IPS-18c (cell line): Measurements from ENCODE around the gene KCNH6.

Experiments
- H3K4me3 ChIP-seq: 2 replicates; pipeline ENCODE4 v1.7.0; 2013; ENCODE audit warnings: low read depth, mild to moderate bottlenecking, low read length, moderate library complexity; ENCODE audit not compliant: insufficient read depth
- H3K9me3 ChIP-seq: one replicate; pipeline ENCODE4 v1.6.1; 2013; ENCODE audit warnings: mild to moderate bottlenecking, low read length, moderate library complexity; ENCODE audit not compliant: control insufficient read depth, insufficient read depth

The KCNH6 gene

DNA sequence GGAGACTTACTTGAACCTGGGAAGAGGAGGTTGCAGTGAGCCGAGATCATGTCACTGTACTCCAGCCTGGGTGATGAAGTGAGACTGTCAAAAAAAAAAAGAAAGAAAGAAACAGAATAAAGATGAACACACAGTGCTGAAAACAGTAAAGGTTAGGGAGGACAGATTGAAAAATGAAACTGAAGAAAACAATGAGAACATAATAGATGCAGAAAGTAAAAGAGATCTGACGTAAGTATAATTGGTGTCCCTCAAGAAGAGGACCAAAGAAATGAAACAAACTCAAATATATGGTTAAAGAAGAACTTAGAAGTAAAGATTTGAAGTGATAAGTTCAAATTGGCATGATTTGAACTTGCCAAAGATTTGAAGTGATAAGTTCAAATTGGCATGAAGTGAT lies 34.3 kb downstream of the KCNH6 start:
- H3K4me3 ChIP-seq = no peak overlapping the region
- no peaks in the 10 kb centered on the region for H3K9me3 ChIP-seq

DNA sequence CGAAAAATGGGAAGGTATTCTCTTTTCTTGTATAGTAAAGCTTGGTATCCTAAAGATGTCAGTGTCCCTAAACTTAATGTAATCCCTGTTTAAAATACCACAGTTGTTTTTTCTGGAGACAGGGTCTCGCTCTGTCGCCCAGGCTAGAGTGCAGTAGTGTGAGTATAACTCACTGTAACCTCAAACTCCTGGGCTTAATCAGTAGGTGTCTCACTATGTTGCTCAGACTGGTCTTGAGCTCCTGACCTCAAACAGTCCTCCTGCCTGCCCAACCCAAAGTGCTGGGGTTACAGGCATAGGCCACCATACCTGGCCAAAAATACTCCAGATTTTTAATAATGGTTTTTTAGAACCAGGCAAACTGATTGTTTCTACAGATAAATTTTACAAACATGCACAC lies 35.3 kb downstream of the KCNH6 start:
- Histone ChIP-seq H3K9me3 (no peaks in the 10 kb centered on the region), H3K4me3 (no peak overlapping the region)

DNA sequence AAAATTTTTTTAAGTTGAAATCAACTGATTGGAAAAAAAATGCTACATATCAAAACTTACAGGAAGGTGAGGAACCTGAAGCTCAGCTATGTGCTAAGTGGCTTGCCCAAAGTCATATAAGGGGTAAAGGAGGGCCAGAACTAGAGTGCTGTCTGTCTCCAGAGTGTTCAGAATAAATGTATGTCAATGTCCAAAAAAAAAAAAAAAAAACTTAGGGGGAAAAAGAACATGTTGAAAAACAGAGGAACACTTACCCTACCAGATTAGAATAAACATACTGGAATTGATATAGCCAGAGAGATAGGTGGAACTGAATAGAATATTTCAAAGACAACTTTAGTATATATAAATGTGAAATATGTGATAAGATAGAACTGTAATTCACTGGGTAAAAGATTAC lies 38.7 kb downstream of the KCNH6 start:
- H3K9me3 ChIP-seq = no peaks in the 10 kb centered on the region
- H3K4me3 ChIP-seq = no peak overlapping the region

DNA sequence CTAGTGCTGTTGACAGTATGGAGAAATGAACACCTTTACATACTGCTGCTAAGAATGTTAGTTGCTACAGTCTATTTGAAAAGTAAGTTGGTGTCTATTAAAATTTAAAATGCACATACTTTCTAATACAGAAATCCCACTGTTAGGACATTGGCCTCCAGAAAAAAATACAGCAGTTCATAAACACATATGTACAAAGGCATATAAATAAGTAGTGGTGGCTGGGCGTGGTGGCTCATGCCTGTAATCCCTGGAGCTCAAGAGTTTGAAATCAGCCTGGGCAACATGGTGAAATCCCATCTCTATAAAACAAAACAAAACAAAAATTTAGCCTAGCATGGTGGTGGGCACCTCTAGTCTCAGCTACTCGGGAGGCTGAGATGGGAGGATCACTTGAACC lies 40.2 kb downstream of the KCNH6 start:
- no peaks in the 10 kb centered on the region for H3K9me3 ChIP-seq
- H3K4me3 ChIP-seq = no peak overlapping the region

DNA sequence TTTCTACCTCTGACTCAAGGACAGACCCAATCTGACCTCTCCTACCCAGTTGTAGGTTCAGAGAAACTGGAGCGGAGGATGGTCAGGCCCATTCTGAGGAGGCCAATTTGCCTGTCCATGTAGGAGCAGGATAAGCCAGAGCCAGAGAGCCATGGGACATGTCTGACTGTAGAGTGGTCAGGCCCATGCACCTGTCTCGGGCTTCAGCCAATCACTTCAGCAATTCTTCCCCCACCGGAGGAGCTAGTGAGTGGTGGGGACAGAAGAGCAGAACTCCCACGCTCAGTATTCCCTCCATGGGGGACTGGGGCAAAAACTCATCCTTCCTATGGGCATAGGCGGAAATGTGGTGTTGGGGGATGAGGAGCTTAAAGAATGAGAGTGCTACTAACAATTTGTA lies 41.4 kb downstream of the KCNH6 start:
- H3K9me3 ChIP-seq = no peaks in the 10 kb centered on the region
- no peak overlapping the region for H3K4me3 ChIP-seq

DNA sequence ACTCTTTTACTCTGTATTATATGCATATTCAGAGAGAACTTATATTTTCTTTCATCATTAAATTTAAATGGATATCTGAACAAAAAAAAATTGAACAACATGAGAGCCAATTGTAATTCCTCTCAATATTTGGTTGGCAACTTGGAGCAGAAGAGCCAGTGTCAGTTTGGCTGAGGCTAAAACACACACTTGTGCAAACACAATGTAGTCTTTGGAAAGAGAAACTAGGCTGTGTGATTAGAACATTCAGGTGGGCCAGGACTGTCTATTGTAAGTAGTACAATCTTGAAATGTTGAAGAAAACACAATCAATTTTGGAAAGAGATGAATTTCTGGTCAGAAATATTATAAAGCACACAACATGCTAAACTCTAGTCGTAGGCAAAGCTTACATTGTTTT lies 44.1 kb downstream of the KCNH6 start:
- Histone ChIP-seq H3K9me3 (no peaks in the 10 kb centered on the region), H3K4me3 (no peak overlapping the region)

DNA sequence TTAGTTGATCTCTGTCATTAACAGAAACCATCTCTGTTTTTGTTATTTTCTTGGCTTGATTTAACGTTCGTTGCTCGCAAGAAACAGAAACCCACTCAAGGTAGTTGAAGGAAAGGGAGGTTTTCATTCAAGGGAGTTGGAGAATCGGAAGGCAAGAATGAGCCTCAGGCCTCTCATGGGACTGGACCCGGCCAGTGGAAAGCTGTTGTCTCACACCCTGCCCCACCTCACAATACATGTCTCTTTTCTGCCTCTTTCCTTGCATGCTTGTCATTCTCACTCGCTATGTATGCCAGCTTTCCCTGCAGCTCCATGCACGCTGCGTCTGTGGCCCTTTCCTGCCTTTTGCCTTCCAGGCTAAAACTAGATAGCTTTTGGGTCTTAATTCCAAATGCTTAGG lies 45.4 kb downstream of the KCNH6 start:
- Histone ChIP-seq H3K9me3 (no peaks in the 10 kb centered on the region), H3K4me3 (no peak overlapping the region)

DNA sequence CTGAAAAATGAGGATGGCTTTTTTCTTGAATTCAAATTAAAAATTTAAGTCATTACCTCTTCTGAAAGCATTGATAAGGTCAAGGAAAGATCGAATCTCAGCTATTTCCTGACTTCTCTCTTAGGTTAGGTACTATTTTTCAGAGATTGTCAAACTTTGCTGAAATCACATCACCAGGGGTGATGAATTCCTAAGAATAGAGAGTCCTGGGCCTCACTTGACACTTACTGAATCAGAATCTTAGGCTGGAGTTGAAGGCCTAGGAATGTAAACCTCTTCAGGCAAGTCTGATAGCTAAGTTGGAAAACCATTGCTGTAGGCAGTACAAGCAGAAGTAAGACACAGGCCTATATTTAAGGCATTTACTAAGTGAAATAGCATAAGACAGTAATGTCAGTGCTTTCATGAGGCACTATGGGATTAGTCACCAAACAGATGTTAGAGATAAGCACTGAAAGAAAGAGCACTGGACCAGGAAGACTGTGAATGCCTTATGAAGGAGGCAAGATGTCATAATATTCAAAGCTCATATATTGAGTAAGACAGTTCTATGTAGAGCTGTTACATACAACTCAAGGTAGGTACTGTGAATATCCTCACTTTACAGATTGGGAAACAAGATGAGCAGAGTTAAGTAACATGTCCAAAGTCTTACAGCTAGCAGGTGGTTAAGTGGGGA lies 48.6 kb downstream of the KCNH6 start:
- Histone ChIP-seq H3K9me3 (no peaks in the 10 kb centered on the region), H3K4me3 (no peak overlapping the region)

DNA sequence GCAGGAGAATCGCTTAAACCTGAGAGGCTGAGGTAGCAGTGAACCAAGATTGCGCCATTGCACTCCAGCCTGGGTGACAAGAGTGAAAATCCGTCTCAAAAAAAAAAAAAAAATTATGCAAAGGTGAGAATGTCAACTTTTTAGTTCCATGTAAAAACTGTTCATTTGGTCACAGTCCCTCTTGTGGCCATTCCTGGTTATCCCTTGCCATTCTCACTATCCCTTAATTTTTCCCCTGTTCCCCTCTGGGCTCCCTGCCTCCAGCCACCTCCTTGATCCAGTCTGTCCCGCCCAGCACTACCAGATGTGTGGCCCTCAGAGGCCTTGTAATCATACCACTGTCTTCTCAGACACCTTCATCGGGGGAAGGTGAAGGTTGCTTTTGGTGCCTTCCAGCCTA lies 50.5 kb downstream of the KCNH6 start:
- no peaks in the 10 kb centered on the region for H3K9me3 ChIP-seq
- no peak overlapping the region for H3K4me3 ChIP-seq

DNA sequence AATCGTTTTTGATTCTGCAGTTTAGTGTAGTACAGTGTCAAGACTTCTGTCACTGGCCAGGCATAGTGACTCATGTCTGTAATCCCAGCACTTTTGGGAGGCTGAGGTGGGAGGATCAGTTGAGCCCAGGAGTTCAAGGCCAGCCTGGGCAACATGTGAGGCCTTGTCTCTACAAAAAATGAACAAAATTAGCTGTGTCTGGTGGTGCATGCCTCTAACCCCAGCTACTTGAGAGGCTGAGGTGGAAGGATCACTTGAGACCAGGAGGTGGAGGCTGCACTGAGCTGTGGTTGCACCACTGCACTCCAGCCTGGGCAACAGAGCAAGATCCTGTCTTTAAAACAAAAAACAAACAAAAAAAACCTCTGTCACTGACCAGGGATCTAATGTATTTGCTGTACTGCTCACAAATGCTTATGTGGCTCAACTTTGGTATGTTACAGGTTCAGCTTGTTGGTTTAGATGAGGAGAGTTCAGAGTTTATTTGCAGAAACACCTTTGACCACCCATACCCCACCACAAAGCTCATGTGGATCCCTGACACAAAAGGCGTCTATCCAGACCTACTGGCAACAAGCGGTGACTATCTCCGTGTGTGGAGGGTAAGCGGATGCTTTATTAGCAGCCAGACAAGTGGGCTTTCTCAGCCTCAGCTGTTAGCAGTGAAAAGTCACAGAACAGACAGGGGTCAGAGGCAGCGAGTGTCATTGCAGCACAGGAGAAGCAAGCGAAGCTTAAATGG lies 55.0 kb downstream of the KCNH6 start:
- no peaks in the 10 kb centered on the region for H3K9me3 ChIP-seq
- no peak overlapping the region for H3K4me3 ChIP-seq

DNA sequence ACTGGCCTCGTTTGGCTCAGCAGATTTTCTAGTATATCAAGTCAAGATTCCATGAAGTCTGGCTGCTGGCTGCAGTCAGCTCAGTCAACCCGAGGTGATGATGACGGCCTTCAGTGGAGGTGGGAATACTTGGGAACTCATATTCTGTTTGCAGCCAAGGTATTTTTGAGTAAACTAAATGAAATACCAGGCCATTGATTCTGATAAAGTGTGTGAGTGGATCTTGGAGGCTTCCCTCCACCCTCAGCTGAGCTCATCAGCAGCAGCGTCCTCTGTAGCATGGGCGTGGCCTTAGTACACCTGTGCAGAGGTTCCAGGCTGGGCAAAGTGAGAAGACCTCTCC lies 55.6 kb downstream of the KCNH6 start:
- H3K4me3 ChIP-seq = no peak overlapping the region

DNA sequence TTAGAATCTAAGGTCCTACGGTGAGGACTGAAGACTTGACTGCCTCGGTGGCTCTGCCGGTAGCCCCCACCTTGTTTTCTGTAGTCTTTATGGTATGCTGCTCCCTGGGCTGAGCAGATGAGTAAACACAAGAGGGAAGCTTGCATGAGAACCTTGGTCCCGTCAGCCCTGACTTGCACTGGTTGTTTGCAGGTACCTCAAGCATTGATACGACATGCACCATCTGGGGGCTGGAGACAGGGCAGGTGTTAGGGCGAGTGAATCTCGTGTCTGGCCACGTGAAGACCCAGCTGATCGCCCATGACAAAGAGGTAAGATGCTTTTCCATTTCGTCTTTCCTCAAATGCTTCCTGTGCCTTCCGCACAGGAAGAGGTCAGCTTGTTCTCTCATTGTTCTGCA lies 56.5 kb downstream of the KCNH6 start:
- no peak overlapping the region for H3K4me3 ChIP-seq
- no peaks in the 10 kb centered on the region for H3K9me3 ChIP-seq

More for the DNA sequence above, 55.6 kb downstream of the KCNH6 start:
- H3K9me3 ChIP-seq = no peaks in the 10 kb centered on the region

DNA sequence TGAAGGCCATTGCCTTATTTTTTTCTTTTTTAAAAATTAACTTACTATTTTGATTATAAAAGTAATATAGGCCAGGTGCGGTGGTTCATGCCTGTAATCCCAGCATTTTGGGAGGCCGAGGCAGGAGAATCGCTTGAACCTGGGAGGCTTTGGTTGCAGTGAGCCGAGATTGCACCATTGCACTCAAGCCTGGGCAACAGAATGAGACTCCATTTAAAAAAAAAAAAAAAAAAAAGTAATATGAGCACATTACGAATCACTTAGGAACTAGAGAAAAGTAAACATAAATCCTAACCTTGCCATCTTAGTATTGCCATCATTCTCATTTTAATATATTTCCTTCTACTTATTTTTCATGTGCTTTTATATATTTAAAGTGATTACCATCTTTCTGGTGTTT lies 64.6 kb downstream of the KCNH6 start:
- Histone ChIP-seq H3K9me3 (no peaks in the 10 kb centered on the region), H3K4me3 (no peak overlapping the region)

DNA sequence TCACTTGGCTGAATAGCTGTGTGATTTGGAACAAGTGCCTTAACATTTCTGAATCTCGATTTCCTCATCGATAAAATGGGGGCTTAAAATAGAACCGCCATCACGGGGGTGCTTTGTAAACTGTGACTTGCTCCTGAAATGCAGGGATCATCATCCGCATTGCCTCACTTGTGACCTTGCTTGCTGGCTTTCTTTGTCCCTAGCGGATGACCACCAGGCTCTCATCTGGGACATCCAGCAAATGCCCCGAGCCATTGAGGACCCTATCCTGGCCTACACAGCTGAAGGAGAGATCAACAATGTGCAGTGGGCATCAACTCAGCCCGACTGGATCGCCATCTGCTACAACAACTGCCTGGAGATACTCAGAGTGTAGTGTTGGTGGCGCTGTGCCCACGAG lies 65.6 kb downstream of the KCNH6 start:
- H3K9me3 ChIP-seq = no peaks in the 10 kb centered on the region
- no peak overlapping the region for H3K4me3 ChIP-seq

DNA sequence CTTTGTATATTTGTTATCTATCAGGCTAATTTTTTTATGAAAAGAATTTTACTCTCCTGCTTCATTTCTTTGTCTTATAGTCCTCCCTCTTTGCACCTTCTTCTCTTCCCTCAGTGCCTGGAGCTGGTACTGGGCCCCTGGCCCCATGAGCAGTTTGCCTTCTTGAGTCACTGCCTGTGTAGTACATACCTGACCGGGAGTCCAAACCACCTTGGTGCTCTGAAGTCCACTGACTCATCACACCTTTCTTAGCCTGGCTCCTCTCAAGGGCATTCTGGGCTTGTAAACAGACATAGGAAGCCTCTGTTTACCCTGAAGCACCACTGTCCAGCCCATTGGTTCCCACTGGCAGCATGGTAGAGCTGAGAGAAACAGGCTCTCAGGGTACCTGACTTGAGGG lies 66.5 kb downstream of the KCNH6 start:
- no peak overlapping the region for H3K4me3 ChIP-seq
- no peaks in the 10 kb centered on the region for H3K9me3 ChIP-seq

DNA sequence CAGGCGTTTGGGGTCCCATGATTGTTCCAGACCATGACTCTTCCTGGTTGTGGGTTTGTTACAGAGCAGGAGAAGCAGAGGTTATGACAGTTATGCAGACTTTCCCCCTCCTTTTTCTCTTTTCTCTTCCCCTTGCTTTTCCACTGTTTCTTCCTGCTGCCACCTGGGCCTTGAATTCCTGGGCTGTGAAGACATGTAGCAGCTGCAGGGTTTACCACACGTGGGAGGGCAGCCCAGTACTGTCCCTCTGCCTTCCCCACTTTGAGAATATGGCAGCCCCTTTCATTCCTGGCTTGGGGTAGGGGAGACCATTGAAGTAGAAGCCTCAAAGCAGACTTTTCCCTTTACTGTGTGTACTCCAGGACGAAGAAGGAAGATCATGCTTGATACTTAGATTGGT lies 69.6 kb downstream of the KCNH6 start:
- Histone ChIP-seq H3K9me3 (no peaks in the 10 kb centered on the region), H3K4me3 (no peak overlapping the region)

DNA sequence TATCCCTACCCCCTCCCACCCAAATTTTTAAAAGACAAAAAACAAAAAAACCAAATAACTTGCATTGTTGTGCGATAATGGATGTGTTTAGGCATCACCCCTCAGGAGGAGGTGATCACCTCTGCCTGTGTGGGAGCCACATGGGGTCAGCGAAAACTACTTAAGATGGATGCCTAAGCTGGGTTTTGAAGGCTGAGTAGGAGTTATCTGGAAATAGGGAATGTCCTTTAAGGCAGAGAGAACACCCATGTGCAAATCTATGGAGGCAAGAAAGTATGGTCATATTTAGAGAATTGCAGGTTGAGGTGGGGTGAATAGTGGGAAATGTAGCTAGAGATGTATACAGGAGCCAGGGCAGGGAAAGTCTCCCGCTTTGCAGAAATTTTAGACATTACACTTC lies 72.0 kb downstream of the KCNH6 start:
- Histone ChIP-seq H3K4me3 (no peak overlapping the region), H3K9me3 (no peaks in the 10 kb centered on the region)
